ENCODE results near the gene SLC19A1.

The SLC19A1 gene

DNA sequence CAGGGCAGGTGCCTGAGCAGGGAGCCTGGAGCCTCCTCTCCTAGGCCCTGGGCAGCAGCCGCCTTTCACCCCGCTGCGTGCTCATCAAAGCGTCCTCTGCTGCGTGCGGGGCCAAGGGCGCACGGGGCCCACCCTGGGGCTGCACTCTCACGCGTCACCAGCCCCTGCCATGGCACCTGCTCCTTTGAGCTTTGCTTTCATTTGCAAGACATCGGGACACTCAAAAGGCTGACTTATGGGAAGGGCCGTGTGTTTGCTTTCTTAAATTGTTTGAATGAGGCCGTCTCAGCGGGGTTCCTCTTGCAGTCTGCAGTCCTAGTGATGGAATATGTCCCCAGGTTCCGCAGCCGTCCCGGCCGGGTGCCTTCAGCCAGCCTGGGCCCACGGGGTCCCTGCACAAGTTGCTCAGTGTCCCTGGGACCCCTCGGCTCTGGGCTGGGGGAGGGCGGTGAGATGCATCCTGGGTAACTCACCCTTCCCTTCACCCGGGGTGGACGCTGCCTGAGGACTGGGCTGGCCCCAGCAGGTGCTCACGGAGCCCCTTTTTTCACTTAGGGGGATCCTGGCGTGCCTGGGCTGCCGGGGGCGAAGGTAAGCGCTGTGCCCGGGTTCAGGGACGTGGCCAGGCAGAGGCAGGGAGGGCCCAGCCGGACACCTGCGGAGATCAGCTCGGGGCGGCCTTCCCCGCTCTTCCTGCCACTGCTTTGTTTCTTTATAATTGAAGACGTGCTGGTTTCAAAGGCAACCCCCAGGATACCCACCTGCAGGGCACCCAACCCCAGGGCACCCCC lies 53.1 kb downstream of the SLC19A1 start:
- DNase-seq, result no peak

DNA sequence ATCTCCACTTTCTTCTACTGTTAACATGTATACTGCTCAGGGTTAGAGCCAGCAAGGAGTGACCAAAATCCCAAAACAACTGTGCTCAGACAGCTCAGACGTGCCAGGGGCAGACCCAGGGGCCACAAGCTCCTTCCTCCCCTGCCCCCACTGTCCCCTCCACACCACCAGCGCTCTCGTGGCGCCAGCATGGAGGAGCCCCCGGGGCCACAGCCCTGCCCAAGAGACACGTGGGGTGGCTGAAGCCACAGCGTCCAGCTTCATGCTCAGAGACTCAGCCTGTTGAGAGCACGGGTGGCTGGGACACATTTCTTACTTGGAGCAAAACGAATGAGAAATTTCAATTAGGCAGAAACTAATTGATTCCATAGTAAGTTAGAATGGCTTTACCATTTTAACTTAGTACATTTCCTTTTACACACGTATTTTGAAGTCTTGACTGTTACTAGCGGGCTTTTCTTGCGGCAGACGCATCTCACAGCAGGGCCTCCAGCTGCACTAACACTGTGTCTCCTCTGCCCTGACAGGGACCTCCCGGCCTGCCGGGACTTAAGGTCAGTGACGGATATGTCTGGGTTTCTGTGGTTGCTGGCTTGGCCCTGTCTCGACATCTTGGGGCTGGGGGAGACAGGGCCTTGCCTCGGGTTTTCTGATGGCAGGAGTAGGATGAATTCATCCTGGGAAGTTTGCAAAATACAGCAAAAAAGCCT lies 54.2 kb downstream of the SLC19A1 start:
- DNase-seq, result no peak

DNA sequence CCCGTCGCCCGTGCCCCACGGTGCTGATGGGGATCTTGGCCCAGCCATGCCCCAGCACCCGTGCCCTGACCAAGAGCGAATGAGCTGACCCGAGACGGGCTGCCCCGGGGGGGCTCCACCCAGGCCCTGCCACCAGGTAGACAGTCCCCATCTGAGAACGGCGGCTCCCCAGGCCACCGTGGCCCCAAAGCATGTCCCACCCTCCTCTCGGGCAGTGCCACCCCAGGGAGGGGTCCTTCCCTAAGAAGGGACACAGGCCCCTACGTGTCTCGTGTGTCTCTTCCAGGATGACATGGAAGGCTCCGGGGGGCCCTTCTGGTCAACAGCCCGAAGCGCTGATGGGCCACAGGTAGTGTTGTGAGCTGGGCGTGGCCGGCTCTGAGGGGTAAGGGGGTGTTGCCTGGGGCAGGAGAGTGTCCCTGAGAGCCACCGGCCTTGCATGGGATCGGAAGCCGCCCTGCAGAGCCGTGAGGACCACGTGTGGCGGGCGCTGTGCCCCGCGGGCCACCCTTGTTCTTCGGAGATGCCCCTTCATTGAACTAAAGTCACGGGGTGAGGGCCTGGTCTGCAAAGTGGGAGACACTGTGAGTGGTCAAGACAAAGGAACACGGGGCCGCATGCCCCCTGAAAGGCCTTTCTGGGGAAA lies 55.0 kb downstream of the SLC19A1 start:
- DNase-seq, result no peak

DNA sequence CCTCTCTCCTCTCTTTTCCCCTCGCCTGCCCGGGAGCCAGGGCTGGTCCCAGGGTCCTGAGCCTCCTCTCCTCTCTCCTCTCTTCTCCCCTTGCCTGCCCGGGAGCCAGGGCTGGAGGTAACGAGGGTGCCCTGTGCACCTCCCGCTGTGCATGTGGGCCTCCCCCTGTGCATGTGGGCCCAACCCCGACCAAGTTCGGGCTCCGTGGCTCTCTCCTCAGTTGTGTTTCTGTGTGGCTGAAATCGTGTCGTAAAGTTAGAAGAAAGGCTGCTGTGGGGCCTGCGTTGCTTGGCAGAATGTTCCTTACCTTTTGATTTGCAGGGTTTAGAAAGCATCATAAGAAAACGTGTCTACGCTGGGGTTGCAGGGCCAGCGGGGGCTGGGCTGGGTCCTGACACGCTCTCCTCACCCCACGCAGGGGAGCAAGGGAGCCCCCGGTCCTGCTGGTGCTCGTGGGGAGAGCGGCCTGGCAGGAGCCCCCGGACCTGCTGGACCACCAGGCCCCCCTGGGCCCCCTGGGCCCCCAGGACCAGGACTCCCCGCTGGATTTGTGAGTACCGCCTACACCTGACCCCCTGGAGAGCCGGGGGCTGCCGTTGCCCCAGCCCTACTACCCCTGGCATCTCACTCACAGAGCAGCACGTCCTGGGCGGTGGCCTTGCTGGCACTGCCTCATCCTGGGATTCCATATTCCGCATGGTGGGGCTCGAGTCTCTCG lies 55.6 kb downstream of the SLC19A1 start:
- no peak for DNase-seq

DNA sequence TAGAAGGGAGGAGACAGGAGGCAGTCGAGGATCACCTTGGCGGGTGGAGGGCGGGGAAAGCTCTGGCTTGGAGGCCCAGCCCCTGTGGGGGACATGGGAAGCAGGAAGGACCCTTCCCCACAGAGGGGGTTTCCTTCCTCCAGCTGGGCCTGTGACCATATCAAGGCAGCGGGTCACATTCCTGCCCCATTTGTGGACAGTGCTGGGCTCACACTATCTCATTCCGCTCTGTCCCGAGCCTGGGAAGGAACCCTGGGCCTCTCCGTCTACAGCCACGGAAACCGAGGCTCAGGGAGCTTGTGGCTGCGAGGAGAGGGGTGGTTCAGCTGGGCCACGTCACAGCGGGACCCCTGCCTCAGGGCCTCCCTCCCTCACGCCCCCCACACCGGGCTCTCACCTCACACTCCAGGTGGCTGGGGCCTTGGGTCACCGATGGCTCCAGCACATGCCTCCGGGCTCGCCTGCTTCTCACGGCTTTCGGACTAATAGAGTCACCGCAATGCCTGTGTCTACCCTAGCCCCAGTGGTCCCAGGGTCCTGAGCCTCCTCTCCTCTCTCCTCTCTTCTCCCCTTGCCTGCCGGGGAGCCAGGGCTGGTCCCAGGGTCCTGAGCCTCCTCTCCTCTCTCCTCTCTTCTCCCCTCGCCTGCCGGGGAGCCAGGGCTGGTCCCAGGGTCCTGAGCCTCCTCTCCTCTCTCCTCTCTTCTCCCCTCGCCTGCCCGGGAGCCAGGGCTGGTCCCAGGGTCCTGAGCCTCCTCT lies 56.4 kb downstream of the SLC19A1 start:
- no peak for DNase-seq

DNA sequence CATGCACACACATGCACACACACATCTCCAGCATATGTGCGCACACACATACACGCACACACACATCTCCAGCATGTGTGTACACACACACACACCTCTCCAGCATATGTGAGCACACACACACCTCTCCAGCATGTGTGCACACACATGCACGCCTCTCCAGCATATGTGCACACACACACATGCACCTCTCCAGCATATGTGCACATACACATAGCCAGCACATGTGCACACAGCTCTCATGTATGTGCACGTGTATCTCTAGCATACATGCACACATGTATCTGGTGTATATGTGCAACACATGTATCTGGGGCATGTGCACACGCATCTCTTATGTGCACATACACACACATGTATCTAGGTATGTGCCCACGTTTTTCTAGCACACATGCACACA lies 57.9 kb downstream of the SLC19A1 start:
- no peak for DNase-seq

DNA sequence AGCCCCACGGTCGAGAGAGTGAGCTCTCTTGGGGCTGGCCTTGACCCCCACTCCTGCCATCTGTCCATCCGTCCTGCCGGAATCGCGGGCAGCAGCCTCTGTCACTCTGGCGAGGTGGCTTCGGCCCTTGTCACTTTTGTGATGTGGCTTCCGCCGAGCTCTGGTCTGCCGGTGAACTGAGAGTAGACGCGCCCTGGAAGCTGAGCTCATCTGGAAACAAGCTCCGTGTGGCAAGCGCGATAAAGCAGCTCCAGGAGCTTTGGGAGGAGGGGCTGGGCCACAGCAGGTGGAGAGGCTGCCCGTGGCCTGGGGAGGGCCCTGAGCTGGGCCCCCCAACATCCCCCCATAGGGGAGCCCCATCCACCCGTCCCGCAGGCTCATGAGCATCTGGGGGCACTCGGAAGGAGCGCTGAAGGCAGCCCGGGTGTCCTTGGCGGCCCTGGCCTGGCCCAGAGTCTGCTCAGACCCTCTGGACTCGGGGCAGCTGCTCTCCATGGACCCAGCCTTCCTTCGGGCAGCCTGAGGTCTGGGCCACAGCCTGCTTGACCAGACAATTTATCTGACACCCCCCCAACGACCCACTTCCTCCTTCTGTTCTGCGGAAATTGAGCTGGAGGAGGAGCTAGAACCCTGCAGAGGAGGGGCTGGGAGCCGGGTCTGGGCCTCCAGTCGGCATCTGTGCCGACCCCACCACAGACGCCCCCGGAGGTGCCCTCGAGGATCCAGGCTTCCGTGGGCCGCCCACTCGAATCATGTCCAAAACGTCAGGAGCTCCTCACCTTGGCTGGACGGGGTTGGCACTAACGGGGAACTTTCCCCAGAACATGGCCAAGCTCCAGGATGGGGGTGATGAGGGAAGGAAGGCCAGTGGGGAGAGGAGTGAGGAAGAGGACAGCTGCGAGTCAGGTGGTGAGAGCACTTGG lies 59.1 kb downstream of the SLC19A1 start:
- DNase-seq, result no peak

DNA sequence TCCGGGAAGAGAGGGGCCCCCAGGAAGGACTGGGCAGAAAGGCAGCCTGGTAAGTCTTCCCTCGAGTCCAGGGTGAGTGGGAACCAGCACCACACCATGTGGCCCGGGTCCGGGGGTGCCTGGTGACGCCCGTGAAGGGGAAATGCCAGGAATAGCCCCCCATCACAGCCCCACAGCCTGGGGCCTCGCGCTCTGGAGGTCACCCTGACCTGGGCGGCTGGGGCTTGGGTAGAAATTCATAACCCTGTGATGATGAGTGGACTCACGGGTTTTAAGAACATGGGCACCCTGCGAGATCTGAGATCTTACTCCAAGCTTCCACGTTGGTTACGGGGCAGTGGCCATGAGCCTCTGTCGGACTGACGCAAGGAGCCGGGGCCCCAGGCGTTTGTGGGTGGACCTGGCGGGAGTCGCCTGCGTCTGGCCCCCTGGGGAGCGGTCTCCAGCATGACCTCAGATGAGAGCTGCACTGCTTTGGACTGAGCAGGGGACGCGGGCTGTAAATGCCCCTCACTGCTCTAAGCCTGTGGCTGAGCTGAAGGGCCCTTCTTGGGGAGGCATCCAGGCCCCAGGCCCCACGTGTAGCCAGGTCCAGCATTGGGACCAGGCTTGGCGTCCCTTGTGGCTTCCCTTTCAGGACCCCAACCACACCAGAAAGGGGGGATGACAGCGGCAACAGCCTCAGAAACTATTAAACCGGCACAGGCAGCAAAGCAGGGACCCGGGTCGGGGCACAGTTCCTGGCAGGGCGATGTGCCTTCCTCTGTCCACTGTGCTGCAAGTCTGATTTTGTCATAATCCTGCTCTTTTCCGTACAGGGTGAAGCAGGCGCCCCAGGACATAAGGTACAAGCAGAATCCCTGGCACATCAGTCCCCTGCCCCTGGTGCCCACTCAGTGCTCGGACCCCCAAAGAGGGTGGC lies 60.0 kb downstream of the SLC19A1 start:
- DNase-seq, result no peak

DNA sequence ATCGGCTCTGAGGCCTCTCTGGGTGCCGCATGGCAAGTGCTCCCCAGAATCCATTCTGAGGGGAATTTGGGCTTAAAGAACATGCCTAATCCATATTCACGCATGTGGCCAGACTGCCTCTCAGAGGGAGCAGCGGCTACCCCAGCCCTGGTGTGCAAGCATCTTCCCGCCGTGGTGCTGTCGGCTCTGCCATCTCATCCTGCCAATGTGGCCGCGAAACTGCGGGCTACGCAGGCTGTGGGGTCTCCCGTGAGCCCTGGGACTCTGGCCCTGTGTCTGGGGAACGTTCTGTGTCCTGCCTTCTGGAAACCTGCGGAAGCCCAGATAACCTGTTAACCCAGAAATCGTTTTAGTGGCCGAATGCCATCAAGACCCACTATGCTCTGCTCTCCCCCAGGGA lies 60.7 kb downstream of the SLC19A1 start:
- no peak for DNase-seq

DNA sequence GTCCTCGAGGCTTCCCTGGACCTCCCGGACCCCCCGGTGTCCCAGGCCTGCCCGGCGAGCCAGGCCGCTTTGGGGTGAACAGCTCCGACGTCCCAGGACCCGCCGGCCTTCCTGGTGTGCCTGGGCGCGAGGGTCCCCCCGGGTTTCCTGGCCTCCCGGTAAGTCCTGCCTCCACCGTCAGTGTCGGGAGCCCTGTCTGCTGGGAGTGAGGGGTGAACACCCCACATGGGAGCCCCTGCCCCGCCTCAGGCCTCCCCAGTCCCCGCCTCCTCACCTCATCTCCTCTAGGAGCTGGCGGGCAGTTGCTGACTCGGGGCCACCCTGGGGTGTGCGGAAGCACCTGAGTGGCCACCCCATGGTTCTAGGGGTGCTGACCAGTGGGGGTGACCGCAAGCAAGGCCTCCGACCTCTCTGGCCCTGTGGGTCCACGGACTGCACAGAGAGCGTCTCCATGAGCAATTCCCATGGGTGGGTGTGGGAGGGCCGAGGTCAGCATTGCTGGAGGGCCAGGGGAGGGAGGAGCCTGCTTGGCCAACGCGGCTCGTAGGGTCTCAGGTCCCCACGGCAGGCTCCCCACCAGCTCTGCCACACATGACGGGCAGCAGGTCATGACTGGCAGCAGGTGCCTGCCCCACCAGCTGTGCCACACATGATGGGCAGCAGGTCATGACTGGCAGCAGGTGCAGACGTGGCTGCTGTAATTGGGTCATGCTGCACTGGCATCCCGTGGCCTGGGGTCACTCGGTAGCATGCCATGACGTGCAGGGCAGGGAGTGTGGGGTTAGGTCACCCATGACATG lies 61.3 kb downstream of the SLC19A1 start:
- no peak for DNase-seq

DNA sequence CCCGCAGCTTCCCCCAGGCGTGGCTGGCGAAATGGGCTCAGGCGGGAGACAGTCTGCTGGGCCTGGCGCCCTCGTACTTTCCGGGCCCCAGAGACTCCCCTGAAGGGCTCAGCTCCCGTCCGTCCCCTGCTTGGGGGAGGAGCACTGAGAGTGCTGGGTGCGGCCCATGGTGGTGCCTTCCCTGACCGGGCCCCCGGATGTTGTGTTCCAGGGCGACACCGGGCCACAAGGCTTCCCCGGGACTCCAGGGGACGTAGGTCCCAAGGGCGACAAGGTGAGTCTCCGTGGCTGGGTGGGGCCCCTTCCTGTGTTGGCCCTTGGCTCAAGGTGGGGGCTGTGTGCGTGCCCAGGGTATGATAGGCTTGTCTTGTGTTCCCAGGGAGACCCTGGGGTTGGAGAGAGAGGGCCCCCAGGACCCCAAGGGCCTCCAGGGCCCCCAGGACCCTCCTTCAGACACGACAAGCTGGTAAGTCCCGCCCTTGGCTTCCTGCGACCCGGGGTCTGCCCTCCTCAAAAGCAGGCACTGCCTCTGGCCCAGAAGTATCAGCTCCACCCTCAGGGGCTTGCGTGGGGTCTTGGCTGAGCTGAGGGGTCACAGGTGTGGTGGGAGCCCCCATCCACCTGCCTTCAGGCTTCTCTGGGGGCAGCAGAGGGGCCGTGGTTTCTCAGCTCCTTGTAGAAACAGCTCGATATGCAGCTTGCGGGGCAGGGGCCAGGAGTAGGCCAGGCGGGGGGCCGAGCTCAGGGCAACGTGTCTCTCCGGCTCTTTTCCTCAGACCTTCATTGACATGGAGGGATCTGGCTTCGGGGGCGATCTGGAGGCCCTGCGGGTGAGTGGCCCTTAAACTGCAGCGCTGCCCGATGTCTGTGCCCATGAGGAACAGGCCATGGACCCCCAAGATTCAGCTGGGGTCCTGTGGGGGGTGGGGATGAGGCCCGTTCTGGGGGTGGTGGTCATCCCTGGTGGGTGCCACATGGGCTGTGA lies 62.3 kb downstream of the SLC19A1 start:
- no peak for DNase-seq

DNA sequence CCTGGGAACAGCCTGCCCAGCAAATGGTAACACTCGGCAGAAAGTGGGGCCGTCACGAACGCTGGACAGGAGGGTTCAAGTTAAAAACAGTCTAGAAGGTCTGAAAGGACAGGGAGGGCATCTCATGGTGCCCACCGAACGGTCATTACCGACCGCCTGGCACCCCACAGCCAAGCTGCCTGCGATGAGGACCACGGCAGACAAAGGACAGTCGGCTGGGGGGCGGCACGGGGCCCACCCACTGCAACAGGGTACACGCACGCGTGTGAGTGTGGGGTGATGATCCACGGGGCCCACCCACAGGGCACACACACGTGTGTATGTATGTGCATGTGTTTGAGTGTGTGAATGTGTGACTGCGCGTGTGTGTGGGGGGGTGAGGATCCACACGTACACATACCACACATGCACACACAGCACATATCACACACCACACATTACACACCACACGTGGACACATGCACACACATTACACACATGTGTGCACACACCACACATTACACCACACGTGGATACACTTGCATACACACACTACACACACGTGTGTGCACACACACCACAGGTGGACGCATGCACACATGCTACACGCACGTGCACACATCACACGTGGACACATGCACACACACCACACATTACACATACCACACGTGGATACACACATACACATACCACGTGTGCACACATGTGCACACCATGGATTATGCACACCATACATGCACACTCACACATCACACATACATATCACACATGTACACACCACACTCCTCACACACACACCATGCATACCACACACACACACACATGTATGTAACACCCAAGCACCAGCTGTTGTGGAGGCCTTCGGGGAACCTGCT lies 63.2 kb downstream of the SLC19A1 start:
- no peak for DNase-seq

DNA sequence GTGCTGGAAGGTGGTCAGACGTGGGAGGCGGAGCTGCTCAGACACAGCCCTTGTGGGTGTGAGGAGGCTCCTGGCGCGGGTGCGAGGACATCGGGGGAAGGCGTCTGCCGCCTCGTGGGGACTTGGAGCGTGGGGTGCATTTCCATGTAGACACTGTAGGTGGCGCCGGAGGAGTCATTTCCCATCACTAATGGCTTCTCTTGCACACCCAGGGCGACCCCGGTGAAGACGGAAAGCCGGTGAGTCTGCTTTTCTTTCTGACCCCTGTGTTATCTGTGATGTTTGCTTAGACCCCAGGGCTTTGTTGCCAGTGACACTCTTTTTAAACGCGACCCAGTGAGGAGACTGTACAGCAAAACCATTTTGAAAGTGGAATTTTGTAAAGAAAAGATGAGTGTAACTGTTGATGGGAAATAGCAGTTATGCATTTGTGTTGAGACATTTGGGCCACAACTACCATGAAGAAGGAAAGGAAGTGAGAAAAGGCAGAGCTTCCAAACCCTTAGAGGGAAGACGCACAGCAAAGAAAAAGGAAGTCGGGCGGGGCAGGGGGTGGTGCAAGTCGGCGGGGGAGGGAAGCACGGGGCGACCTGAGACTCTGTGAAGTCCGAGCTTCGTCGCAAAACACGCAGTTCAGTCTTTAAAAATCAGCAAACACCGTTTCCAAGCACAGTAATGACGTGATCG lies 64.0 kb downstream of the SLC19A1 start:
- DNase-seq, result peak; percentile 47

DNA sequence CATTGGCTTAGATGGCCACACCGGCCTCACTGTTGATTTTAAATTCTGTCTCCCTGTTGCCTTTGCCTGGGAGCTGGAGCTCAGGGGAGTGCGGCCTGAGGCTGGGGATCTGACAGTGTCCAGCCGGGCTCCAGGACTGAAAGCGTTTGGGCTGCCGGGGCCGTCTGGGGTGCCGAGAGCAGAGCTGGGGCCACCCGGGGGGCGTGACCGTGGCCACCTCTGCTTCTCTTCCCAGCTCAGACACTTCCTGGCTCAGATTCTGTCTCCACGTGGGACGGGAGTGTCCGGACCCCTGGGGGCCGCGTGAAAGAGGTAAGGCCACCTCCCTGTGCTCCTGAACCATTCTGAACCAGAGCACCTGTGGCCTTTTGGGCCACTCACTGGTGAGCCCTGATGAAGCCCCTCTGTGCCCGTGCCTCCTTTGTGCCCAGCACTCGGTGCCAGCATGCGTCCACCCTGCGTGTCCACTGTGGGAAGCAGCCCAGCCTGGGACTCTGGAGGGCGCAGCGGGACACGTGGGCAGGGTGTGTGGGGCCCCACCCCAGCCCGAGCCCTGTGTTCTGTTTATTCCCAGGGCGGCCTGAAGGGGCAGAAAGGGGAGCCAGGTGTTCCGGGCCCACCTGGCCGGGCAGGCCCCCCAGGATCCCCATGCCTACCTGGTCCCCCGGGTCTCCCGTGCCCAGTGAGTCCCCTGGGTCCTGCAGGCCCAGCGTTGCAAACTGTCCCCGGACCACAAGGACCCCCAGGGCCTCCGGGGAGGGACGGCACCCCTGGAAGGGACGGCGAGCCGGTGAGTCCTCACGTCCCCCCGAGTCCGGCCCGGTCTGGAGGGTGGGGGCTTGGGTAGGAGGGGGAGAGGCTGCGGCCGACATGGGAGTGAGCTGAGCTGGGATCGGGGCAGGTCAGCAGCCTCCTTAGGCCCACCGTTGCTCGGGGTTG lies 64.8 kb downstream of the SLC19A1 start:
- DNase-seq, result no peak

DNA sequence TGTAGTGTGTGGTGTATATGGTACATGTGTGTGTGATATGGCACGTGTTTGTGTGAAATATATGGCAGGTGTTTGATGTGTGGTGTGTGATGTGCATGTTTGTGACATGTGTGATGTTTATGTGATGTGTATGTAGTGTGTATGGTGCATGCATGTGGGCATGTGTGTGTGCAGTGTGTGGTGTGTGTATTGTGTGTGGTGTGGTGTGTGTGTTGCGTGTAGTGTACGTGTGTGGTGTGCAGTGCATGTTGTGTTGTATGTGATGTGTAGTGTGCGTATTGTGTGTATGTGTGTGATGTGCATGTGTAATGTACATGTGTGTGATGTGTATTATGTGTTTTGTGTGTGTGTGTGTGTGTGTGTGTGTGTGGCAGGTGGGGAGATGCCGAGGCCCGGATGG lies 65.7 kb downstream of the SLC19A1 start:
- no peak for DNase-seq

All from HCEC 1CT (cell line).